Mucosa of rectum (tissue), 2 donors: ENCODE data around the gene ZNF705A.
"Not testable (repeated sequence)": the region's sequence is repeated elsewhere in the genome, so short reads cannot be mapped to it uniquely, and the experiment has no call there.

ENCODE experiments used
- H3K27ac ChIP-seq, 2 donors: one replicate each; pipeline ENCODE4 v1.7.0; 2013; ENCODE audit warnings: inconsistent platforms in 2 of 2, low read depth in 2 of 2, low read length in 2 of 2
- H3K27me3 ChIP-seq, 2 donors: one replicate each; pipeline ENCODE4 v1.7.0; 2013; ENCODE audit warnings: low read length in 2 of 2; ENCODE audit not compliant: control insufficient read depth in 2 of 2, insufficient read depth in 2 of 2
- H3K36me3 ChIP-seq, 2 donors: one replicate each; pipeline ENCODE4 v1.7.0; 2013; ENCODE audit warnings: low read length in 2 of 2; ENCODE audit not compliant: control insufficient read depth in 2 of 2, insufficient read depth in 2 of 2
- H3K4me1 ChIP-seq, 2 donors: one replicate each; pipeline ENCODE4 v1.7.0; 2013; ENCODE audit warnings: low read length in 2 of 2, mild to moderate bottlenecking in 1 of 2; ENCODE audit not compliant: control insufficient read depth in 2 of 2, insufficient read depth in 2 of 2
- H3K4me3 ChIP-seq, 2 donors: one replicate each; pipeline ENCODE4 v1.7.0; 2013; ENCODE audit warnings: low read length in 2 of 2
- H3K9ac ChIP-seq, 2 donors: one replicate each; pipeline ENCODE4 v1.7.0; 2013; ENCODE audit warnings: low read length in 2 of 2, low read depth in 1 of 2, mild to moderate bottlenecking in 1 of 2
- H3K9me3 ChIP-seq, 2 donors: one replicate each; pipeline ENCODE4 v1.7.0; 2013; ENCODE audit warnings: low read length in 2 of 2; ENCODE audit not compliant: control insufficient read depth in 2 of 2
- donor health status: healthy.
- donor health status: Normal muscosa, but diverticular disease.

Gene ZNF705A

DNA sequence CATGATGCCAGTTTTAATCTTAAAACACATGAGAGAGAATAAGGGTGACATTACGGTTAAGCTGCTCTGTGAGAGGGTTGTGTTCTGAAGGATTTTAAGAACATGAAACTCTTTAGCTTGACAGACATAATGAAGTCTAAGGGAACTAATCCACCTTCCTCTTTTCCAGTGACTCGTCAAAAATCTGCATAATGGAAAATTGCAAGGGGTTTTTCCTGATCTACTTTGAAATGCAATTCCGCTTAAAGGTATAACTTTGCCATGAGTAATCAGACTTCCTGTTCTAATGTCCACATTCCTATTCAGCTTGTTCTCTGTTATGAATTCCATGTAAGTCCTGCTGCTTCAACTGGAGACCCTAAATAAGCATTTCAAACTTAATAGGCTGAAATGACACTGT, at the start of gene ZNF705A:
Gene ZNF705A (plus strand): TSS at position 171 of the 400 bp plus-strand sequence. CDS start 15,611 bp downstream, outside the sequence.
- Histone ChIP-seq H3K36me3 (no peaks in the 10 kb centered on the region), H3K4me3 (no peak within 1 kb of the TSS), H3K27ac (no peak within 1 kb of the TSS), H3K27me3 (no peaks in the 10 kb centered on the region), H3K9me3 (no peaks in the 10 kb centered on the region), H3K9ac (no peak within 1 kb of the TSS), H3K4me1 (no peaks in the 10 kb centered on the region)

- Histone ChIP-seq H3K9ac (peak overlapping the region in 1 of 2 donors; percentile 34), H3K27me3 (no peaks in the 10 kb centered on the region), H3K27ac (no peak overlapping the region), H3K9me3 (no peaks in the 10 kb centered on the region), H3K4me1 (no peaks in the 10 kb centered on the region), H3K4me3 (no peak overlapping the region), H3K36me3 (no peaks in the 10 kb centered on the region)
These were observed 47.9 kb upstream of the ZNF705A start for GRCh38 chr12:8108808-8109398.

- H3K9ac ChIP-seq, H3K9me3 ChIP-seq, H3K4me1 ChIP-seq, H3K27me3 ChIP-seq, H3K27ac ChIP-seq, H3K36me3 ChIP-seq, H3K4me3 ChIP-seq: not testable (repeated sequence)
These were observed 43.7 kb upstream of the ZNF705A start for GRCh38 chr12:8113117-8113516.

- no peaks in the 10 kb centered on the region for H3K27me3 ChIP-seq
- H3K4me3 ChIP-seq = no peak overlapping the region
- H3K36me3 ChIP-seq = no peaks in the 10 kb centered on the region
- H3K9ac ChIP-seq = no peak overlapping the region
- H3K9me3 ChIP-seq = no peaks in the 10 kb centered on the region
- H3K4me1 ChIP-seq = no peaks in the 10 kb centered on the region
- H3K27ac ChIP-seq = no peak overlapping the region
These were observed 36.6 kb upstream of the ZNF705A start for GRCh38 chr12:8120072-8120713.

GRCh38 chr12:8123124-8123912, 33.5 kb upstream of the ZNF705A start, which contains the start of gene CLEC4A:
CLEC4A (plus strand) TSS chr12:8123617; CDS start chr12:8123879, 262 bp downstream.
- Histone ChIP-seq H3K9me3 (no peaks in the 10 kb centered on the region), H3K4me1 (no peaks in the 10 kb centered on the region), H3K4me3 (peak within 1 kb of the TSS in 1 of 2 donors; percentile 11), H3K27me3 (no peaks in the 10 kb centered on the region), H3K9ac (no peak within 1 kb of the TSS), H3K27ac (peak within 1 kb of the TSS in 1 of 2 donors; percentile 5), H3K36me3 (no peaks in the 10 kb centered on the region)

DNA sequence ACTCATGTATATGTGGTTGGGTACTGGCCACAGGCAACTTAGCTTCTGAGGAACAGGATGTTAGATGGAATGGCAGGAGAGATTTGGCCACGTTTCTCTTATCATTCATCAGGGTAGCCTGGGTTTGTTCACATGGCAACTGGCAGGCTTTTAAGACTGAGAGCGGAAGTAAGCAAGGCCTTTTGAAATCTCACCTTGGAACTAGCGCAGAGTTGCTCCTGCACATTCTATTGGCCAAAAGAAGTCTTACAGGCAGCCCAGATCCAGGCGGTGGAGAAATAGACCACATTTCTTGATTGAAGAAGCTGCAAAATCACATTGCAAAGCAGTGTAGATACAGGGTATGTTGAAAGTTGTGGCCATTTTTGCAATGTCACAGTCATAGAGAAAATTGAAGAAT, 29.7 kb upstream of the ZNF705A start:
- Histone ChIP-seq H3K9me3 (no peaks in the 10 kb centered on the region), H3K36me3 (no peaks in the 10 kb centered on the region), H3K27me3 (no peaks in the 10 kb centered on the region), H3K9ac (no peak overlapping the region), H3K27ac (no peak overlapping the region), H3K4me1 (no peaks in the 10 kb centered on the region), H3K4me3 (no peak overlapping the region)

DNA sequence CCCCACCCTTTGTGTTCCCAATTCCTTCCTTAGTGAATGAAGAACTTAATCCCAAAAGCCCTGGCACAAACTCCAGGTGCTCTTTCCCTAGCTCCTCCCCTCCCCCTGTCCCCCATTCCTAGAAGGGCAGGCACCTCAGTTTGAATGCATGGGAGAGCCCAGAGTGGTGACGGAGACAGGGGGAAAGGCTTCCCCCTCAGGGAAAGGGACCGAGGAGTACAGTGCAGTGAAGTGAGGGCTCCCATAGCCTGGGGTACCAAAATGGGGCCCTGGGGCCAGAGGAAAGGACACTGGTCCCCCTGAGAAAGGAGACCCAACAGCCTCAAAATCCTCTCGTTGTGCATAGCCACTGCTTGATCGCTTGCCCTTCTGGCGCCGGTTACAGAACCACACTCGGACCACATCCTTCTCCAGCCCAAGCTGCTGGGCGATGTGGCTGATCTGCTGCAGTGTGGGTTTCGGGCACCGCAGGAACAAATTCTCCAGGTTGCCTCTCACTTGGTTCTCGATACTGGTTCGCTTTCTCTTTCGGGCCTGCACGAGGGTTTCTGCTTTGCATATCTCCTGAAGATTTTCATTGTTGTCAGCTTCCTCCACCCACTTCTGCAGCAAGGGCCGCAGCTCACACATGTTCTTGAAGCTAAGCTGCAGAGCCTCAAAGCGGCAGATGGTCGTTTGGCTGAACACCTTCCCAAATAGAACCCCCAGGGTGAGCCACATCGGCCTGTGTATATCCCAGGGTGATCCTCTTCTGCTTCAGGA, 23.0 kb upstream of the ZNF705A start:
- H3K4me1 ChIP-seq, H3K27ac ChIP-seq, H3K9me3 ChIP-seq, H3K4me3 ChIP-seq, H3K27me3 ChIP-seq, H3K36me3 ChIP-seq, H3K9ac ChIP-seq: not testable (repeated sequence)

- not testable (repeated sequence) for H3K36me3 ChIP-seq, H3K4me1 ChIP-seq, H3K27me3 ChIP-seq, H3K9me3 ChIP-seq, H3K9ac ChIP-seq, H3K4me3 ChIP-seq, H3K27ac ChIP-seq
These were observed 22.4 kb upstream of the ZNF705A start for GRCh38 chr12:8134398-8134930.

DNA sequence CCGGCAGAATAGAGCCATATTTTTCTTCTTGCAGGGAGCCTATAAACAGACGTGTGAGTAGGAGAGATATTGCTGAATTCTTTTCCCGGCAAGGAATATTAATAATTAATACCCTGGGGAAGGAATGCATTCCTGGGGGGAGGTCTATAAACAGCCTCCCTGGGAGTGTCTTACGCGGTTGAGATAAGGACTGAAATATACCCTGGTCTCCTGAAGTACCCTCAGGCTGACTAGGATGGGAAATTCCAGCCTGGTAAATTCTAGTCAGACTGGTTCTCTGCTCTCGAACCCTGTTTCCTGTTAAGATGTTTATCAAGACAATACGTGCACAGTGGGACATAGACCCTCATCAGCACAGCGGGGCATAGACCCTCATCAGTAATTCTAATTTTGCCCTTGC, 15.2 kb upstream of the ZNF705A start:
- H3K27ac ChIP-seq, H3K9ac ChIP-seq, H3K4me1 ChIP-seq, H3K9me3 ChIP-seq, H3K27me3 ChIP-seq, H3K36me3 ChIP-seq, H3K4me3 ChIP-seq: not testable (repeated sequence)
